GM19238 (cell line): ENCODE data around the gene ZFAND2B.
"Not testable (repeated sequence)": the region's sequence is repeated elsewhere in the genome, so short reads cannot be mapped to it uniquely, and the experiment has no call there.

Experiments used
- DNase-seq: peaks from one replicate; pipeline ENCODE4 v3.0.0; 2011; ENCODE audit warnings: low spot score; ENCODE audit not compliant: insufficient read length

The ZFAND2B gene

GRCh38 chr2:219250049-219250781 lies 43.6 kb downstream of the ZFAND2B start:
- no peak for DNase-seq

GRCh38 chr2:219251656-219252055 lies 45.1 kb downstream of the ZFAND2B start:
- no peak for DNase-seq

GRCh38 chr2:219252084-219252483 lies 45.5 kb downstream of the ZFAND2B start:
- DNase-seq = no peak

- no peak for DNase-seq
Observed at GRCh38 chr2:219252570-219252899, 46.0 kb downstream of the ZFAND2B start.

- DNase-seq = peak; percentile 57
Observed at GRCh38 chr2:219252900-219253752, 46.5 kb downstream of the ZFAND2B start, which contains the start of gene TUBA4B. Gene TUBA4B, plus strand, starts transcription at chr2:219253243. Its CDS starts 165 bp downstream, at chr2:219253408.

GRCh38 chr2:219253753-219254589 lies 47.4 kb downstream of the ZFAND2B start, which contains the start of gene TUBA4A:
Gene TUBA4A, minus strand, starts transcription at chr2:219253918. Its CDS starts 60 bp downstream, at chr2:219253858.
- DNase-seq = peak; percentile 96

GRCh38 chr2:219254590-219255201 lies 48.1 kb downstream of the ZFAND2B start:
- DNase-seq = no peak

- not testable (repeated sequence) for DNase-seq
Observed at GRCh38 chr2:219258942-219259341, 52.4 kb downstream of the ZFAND2B start.
